HepG2 (cell line): ENCODE data around the gene AGXT. TPM values are rescaled to one million over a fixed set of nuclear protein-coding genes. Genes with fewer than 3 reads are reported as not detected.
A peak's percentile ranks its signal among the peaks of the same experiment; 100 is the strongest.

Experiments
- CEBPG ChIP-seq: IDR thresholded peaks from 2 replicates; pipeline ENCODE4 v1.6.1; 2016
- CENPX ChIP-seq: sonication (generic); formaldehyde crosslinking; IDR thresholded peaks from 2 replicates; pipeline ENCODE4 v1.9.0; 2021; ENCODE audit warnings: mild to moderate bottlenecking, missing genetic modification reagents, moderate library complexity
- ELF1 ChIP-seq: sonication (generic); formaldehyde crosslinking; IDR thresholded peaks from 2 replicates; pipeline ENCODE4 v1.4.0; 2020; ENCODE audit warnings: missing genetic modification reagents
- FOXJ3 ChIP-seq: sonication (generic); formaldehyde crosslinking; IDR thresholded peaks from 2 replicates; pipeline ENCODE4 v1.4.0; 2020; ENCODE audit warnings: missing genetic modification reagents, mild to moderate bottlenecking, borderline replicate concordance
- HNF1A ChIP-seq, 2 experiments: sonication (generic) in 1 of 2; formaldehyde crosslinking in 1 of 2; IDR thresholded peaks; 2 replicates each; pipeline versions ENCODE4 v1.4.0 to v1.6.1; 2016 to 2020; ENCODE audit warnings: borderline replicate concordance in 1 of 2, low read depth in 1 of 2, mild to moderate bottlenecking in 1 of 2, missing genetic modification reagents in 1 of 2
- HNF4A ChIP-seq: sonication (generic); formaldehyde crosslinking; IDR thresholded peaks from 2 replicates; pipeline ENCODE4 v1.4.0; 2020; ENCODE audit warnings: missing genetic modification reagents
- IRX3 ChIP-seq: sonication (generic); formaldehyde crosslinking; IDR thresholded peaks from 2 replicates; pipeline ENCODE4 v1.8.1; 2023; ENCODE audit warnings: mild to moderate bottlenecking, low read depth, missing genetic modification reagents, borderline replicate concordance
- MAFF ChIP-seq: IDR thresholded peaks from 2 replicates; pipeline ENCODE4 v1.6.1; 2011; ENCODE audit warnings: low read depth, low read length, improper control_type of control experiment
- MED13 ChIP-seq: sonication (generic); formaldehyde crosslinking; IDR thresholded peaks from 2 replicates; pipeline ENCODE4 v1.5.0; 2020; ENCODE audit warnings: missing genetic modification reagents
- NFIB ChIP-seq: sonication (generic); formaldehyde crosslinking; IDR thresholded peaks from 2 replicates; pipeline ENCODE4 v1.9.0; 2021; ENCODE audit warnings: missing genetic modification reagents, mild to moderate bottlenecking, borderline replicate concordance
- PHF8 ChIP-seq: sonication (generic); formaldehyde crosslinking; IDR thresholded peaks from 2 replicates; pipeline ENCODE4 v1.5.0; 2020; ENCODE audit warnings: missing genetic modification reagents
- SALL1 ChIP-seq: sonication (generic); formaldehyde crosslinking; IDR thresholded peaks from 2 replicates; pipeline ENCODE4 v1.8.0; 2022; ENCODE audit warnings: mild to moderate bottlenecking, missing genetic modification reagents
- UBTF ChIP-seq: sonication (generic); formaldehyde crosslinking; IDR thresholded peaks from 2 replicates; pipeline ENCODE4 v1.4.0; 2020; ENCODE audit warnings: mild to moderate bottlenecking, missing genetic modification reagents
- ZNF263 ChIP-seq: sonication (generic); formaldehyde crosslinking; IDR thresholded peaks from 2 replicates; pipeline ENCODE4 v1.4.0; 2020; ENCODE audit warnings: missing genetic modification reagents
- ZNF543 ChIP-seq: sonication (generic); formaldehyde crosslinking; IDR thresholded peaks from 2 replicates; pipeline ENCODE4 v1.4.0; 2020; ENCODE audit warnings: mild to moderate bottlenecking, missing genetic modification reagents
- ZNF788 ChIP-seq: sonication (generic); formaldehyde crosslinking; IDR thresholded peaks from 2 replicates; pipeline ENCODE4 v1.5.0; 2020; ENCODE audit warnings: mild to moderate bottlenecking, missing genetic modification reagents, borderline replicate concordance
- polyA plus RNA-seq, 8 experiments: library from polyadenylated mRNA; depleted of rRNA in 3 of 8; stranded (reverse) in 7 of 8; unstranded in 1 of 8; fragments of >200 nt; fragmentation: Illumina TruSeq in 4 of 8; extraction: Trizol in 4 of 8; gene quantifications; 2 replicates each; pipeline versions ENCODE4 v1.2.1 to v1.2.3, GENCODE V29; 2011 to 2016; ENCODE audit warnings: low read depth in 4 of 8, missing spikeins in 1 of 8, mixed read lengths in 1 of 8; ENCODE audit not compliant: insufficient read depth in 1 of 8
- total RNA-seq, 5 experiments: library from RNA; depleted of rRNA; stranded (reverse); fragments of >200 nt; fragmentation: Illumina TruSeq; extraction: Trizol; gene quantifications; 2 replicates each; pipeline ENCODE4 v1.2.3, GENCODE V29; 2016; ENCODE audit warnings: low read depth in 1 of 5
- TF ChIP-seq, protein P1 (sequence below): sonication (generic); formaldehyde crosslinking; IDR thresholded peaks from 2 replicates; pipeline ENCODE4 v1.8.0; 2022; ENCODE audit warnings: missing genetic modification reagents, mild to moderate bottlenecking, moderate library complexity, borderline replicate concordance
- TF ChIP-seq, protein P2 (sequence below): sonication (generic); formaldehyde crosslinking; IDR thresholded peaks from 2 replicates; pipeline ENCODE4 v1.4.0; 2020; ENCODE audit warnings: missing genetic modification reagents
- TF ChIP-seq, protein P3 (sequence below): sonication (generic); formaldehyde crosslinking; IDR thresholded peaks from 2 replicates; pipeline ENCODE4 v1.5.1; 2020; ENCODE audit warnings: mild to moderate bottlenecking, moderate library complexity, missing genetic modification reagents

The AGXT gene
- total and polyA plus RNA-seq, 2 of the 13 experiments (the other 11 are each of a cell fraction or from before 2014, with no cell fraction given), result 41.9 to 96.1 TPM

DNA sequence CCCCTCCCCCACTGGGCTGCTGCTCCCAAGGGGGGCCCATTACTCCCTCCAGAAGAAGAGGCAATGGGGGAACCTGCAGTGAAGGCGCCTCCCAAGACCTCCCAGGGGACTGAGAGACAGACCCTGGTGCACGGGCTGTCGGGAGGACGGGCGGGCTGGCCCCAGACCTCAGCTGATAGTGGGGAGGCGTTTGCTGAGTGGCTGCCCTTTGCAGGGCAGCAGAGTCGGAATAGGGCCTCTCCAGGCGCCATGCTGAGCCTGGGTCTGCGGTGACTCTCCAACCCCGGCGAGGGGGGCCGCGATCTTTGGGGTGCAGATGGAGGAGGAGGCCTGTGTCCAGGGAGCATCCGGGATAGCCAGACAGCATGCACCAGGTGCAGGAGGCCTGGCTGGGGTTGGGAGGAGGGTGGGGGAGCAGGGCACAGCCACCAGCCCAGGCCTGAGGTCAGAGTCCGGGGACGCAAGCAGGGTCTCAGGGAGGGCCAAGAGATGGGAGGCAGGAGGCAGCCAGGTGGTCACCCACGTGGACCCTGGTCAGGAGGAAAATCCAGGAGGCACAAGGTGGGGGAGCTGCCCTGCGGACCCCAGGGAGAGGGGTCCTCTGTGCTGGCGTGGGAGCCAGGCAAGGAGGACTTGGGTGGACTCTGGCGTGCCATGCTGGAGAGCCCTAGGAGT lies 48.5 kb downstream of the AGXT start (continued):
- TF ChIP-seq, protein P1, sequence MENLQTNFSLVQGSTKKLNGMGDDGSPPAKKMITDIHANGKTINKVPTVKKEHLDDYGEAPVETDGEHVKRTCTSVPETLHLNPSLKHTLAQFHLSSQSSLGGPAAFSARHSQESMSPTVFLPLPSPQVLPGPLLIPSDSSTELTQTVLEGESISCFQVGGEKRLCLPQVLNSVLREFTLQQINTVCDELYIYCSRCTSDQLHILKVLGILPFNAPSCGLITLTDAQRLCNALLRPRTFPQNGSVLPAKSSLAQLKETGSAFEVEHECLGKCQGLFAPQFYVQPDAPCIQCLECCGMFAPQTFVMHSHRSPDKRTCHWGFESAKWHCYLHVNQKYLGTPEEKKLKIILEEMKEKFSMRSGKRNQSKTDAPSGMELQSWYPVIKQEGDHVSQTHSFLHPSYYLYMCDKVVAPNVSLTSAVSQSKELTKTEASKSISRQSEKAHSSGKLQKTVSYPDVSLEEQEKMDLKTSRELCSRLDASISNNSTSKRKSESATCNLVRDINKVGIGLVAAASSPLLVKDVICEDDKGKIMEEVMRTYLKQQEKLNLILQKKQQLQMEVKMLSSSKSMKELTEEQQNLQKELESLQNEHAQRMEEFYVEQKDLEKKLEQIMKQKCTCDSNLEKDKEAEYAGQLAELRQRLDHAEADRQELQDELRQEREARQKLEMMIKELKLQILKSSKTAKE (CRISPR knock-in tag), result no peak
- TF ChIP-seq PHF8 (CRISPR knock-in tag) (no peak), MAFF (no peak), MED13 (CRISPR knock-in tag) (no peak), SALL1 (CRISPR knock-in tag) (no peak), ELF1 (CRISPR knock-in tag) (no peak), HNF4A (CRISPR knock-in tag) (0 out of 2 replicates have a peak, but pooled peaks have one; percentile 24), CENPX (CRISPR knock-in tag) (no peak), UBTF (peak; percentile 23; the same call in 1 of the 2 replicates), ZNF263 (CRISPR knock-in tag) (0 out of 2 replicates have a peak, but pooled peaks have one; percentile 10), ZNF543 (CRISPR knock-in tag) (no peak), NFIB (CRISPR knock-in tag) (no peak), HNF1A (IDR thresholded peaks at IDR 0.05; ENCODE audit: low read depth) (no peak), HNF1A (CRISPR knock-in tag; IDR thresholded peaks at IDR 0.05; ENCODE audit: borderline replicate concordance) (no peak), CEBPG (CRISPR knock-in tag) (no peak), ZNF788 (CRISPR knock-in tag) (peak; percentile 46; the same call in 1 of the 2 replicates), FOXJ3 (CRISPR knock-in tag) (no peak), IRX3 (no peak)
- TF ChIP-seq, protein P2, sequence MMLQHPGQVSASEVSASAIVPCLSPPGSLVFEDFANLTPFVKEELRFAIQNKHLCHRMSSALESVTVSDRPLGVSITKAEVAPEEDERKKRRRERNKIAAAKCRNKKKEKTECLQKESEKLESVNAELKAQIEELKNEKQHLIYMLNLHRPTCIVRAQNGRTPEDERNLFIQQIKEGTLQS, result no peak
- TF ChIP-seq, protein P3, sequence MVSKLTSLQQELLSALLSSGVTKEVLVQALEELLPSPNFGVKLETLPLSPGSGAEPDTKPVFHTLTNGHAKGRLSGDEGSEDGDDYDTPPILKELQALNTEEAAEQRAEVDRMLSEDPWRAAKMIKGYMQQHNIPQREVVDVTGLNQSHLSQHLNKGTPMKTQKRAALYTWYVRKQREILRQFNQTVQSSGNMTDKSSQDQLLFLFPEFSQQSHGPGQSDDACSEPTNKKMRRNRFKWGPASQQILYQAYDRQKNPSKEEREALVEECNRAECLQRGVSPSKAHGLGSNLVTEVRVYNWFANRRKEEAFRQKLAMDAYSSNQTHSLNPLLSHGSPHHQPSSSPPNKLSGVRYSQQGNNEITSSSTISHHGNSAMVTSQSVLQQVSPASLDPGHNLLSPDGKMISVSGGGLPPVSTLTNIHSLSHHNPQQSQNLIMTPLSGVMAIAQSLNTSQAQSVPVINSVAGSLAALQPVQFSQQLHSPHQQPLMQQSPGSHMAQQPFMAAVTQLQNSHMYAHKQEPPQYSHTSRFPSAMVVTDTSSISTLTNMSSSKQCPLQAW (CRISPR knock-in tag), result no peak
